OCI-LY7 (cell line): Measurements from ENCODE around the gene SH3PXD2A. TPM values are rescaled to one million over a fixed set of nuclear protein-coding genes. Genes with fewer than 3 reads are reported as not detected.

ENCODE experiments used
- BruUV-seq: library from RNA; stranded (reverse); fragments of 400-500 nt; replicated peaks from 2 replicates; lab custom pipeline; 2021; lab: Mats Ljungman, UMichigan
- CTCF ChIA-PET: fragments of 300-600 bp; sonication (Branson Sonifier 250); formaldehyde crosslinking; loops from one replicate; lab custom pipeline; 2022; ENCODE audit warnings: antibody characterized with exemption; ENCODE audit not compliant: unreplicated experiment; lab: Charles Lee
- POLR2A ChIA-PET: fragments of 300-600 bp; sonication (Branson Sonifier 250); formaldehyde crosslinking; loops from one replicate; lab custom pipeline; 2022; ENCODE audit warnings: antibody characterized with exemption; lab: Charles Lee
- DNase-seq: peaks from one replicate; pipeline ENCODE4 v3.0.0-alpha.2; 2015; ENCODE audit warnings: low spot score
- H2AFZ ChIP-seq: fragments of 200-600 bp; sonication (generic), shearing (Covaris generic); 2 replicates; pipeline ENCODE4 v1.6.1; 2014; ENCODE audit warnings: mild to moderate bottlenecking, antibody characterized with exemption, low read length, moderate library complexity
- H3K27ac ChIP-seq: fragments of 200-600 bp; sonication (generic); 2 replicates; pipeline ENCODE4 v1.5.1; 2014; ENCODE audit warnings: mixed run types, low read depth, mild to moderate bottlenecking, moderate library complexity, low read length, inconsistent platforms; ENCODE audit not compliant: poor library complexity, severe bottlenecking
- H3K36me3 ChIP-seq: fragments of 200-600 bp; sonication (generic); 2 replicates; pipeline ENCODE4 v1.6.1; 2014; ENCODE audit warnings: mild to moderate bottlenecking, antibody characterized with exemption, low read length, moderate library complexity, mixed read lengths; ENCODE audit not compliant: insufficient read depth
- H3K4me1 ChIP-seq: fragments of 200-600 bp; sonication (generic); 2 replicates; pipeline ENCODE4 v1.5.1; 2014; ENCODE audit warnings: mild to moderate bottlenecking, low read length; ENCODE audit not compliant: insufficient read depth, poor library complexity, severe bottlenecking
- H3K4me2 ChIP-seq: fragments of 200-600 bp; sonication (generic); 2 replicates; pipeline ENCODE4 v1.6.1; 2014; ENCODE audit warnings: mild to moderate bottlenecking, low read length
- H3K4me3 ChIP-seq: fragments of 200-600 bp; sonication (generic); 2 replicates; pipeline ENCODE4 v1.5.1; 2014; ENCODE audit warnings: mild to moderate bottlenecking, low read depth, low read length; ENCODE audit not compliant: poor library complexity, severe bottlenecking
- H3K79me2 ChIP-seq: fragments of 200-600 bp; sonication (generic); 2 replicates; pipeline ENCODE4 v1.6.1; 2016; ENCODE audit warnings: low read depth, mild to moderate bottlenecking, low read length, moderate library complexity, mixed read lengths; ENCODE audit not compliant: insufficient read depth
- H3K9me2 ChIP-seq: fragments of 200-600 bp; sonication (generic); 2 replicates; pipeline ENCODE4 v1.6.1; 2016; ENCODE audit warnings: mild to moderate bottlenecking, low read length, mixed read lengths; ENCODE audit not compliant: insufficient read depth
- H3K9me3 ChIP-seq: fragments of 200-600 bp; sonication (generic); 2 replicates; pipeline ENCODE4 v1.6.1; 2014; ENCODE audit warnings: mild to moderate bottlenecking, mixed run types, low read length, mixed read lengths
- H4K20me1 ChIP-seq: fragments of 200-600 bp; sonication (generic); 2 replicates; pipeline ENCODE4 v1.6.1; 2014; ENCODE audit warnings: mild to moderate bottlenecking, antibody characterized with exemption, low read length, moderate library complexity, mixed read lengths; ENCODE audit not compliant: insufficient read depth
- EZH2phosphoT487 ChIP-seq: fragments of 200-600 bp; sonication (generic); IDR thresholded peaks from 2 replicates; pipeline ENCODE4 v1.6.1; 2018; ENCODE audit warnings: low read depth, borderline replicate concordance, mild to moderate bottlenecking, mixed run types, antibody characterized with exemption, low read length, moderate library complexity, mixed read lengths
- intact Hi-C: fragments of 100-400 bp; cut with micrococcal nuclease; formaldehyde crosslinking; loops from one replicate; pipeline ENCODE4 v1.10.0; 2022; ENCODE audit not compliant: unreplicated experiment
- total RNA-seq, 2 experiments: library from RNA; depleted of rRNA in 1 of 2; stranded (reverse); fragments of >200 nt in 1 of 2; shearing (Covaris generic) in 1 of 2; gene quantifications; 2 replicates each; pipeline ENCODE4 v1.2.3, GENCODE V29; 2014 to 2022
- TF ChIP-seq, protein P1 (sequence below): fragments of 200-600 bp; sonication (generic); conservative IDR thresholded peaks from 2 replicates; pipeline ENCODE4 v1.5.1; 2014; ENCODE audit warnings: mild to moderate bottlenecking, antibody characterized with exemption, low read length, moderate library complexity, mixed read lengths

SH3PXD2A gene
- total RNA-seq, 2 experiments from 2014 or later, result 0.85 to 5.9 TPM

DNA sequence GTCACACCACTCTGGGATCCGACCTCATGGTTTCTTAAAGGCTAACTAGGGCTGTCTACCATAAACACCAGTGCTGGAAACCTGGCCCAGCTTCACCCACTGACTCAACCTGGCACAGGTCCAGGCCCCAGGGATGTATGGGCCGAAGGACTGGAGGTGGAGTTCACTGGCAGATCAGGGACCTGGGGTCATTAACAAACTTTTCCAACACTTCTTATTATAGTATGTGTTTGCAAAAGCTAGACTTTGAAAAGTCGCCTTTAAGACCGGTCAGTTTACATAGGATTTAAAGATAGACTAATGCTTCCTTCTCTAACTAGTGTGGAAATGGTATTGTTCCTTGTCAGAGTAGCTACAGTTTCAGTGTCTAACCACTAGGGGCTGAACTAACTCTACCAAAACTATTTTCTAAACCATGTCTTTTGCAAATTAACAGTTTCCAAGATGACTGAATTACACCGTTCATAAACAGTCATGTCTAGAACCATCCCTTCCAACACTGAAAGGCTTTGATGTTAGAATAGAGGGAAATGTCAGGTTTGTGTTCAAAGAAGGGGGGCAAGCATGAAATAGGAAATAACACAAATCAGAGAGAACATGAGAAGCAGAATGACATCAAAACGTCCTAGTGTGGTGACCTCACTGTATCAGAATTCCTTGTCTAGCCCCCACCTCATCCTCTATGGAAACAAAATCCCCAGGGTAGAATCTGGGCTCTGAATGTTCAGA is 32.9 kb upstream of the SH3PXD2A start:
- H3K4me1 ChIP-seq, result no peaks in the 10 kb centered on the region
- H3K4me2 ChIP-seq, result no peak overlapping the region
- H3K79me2 ChIP-seq, result no peaks in the 10 kb centered on the region
- no peaks in the 10 kb centered on the region for H4K20me1 ChIP-seq
- no peak overlapping the region for H3K27ac ChIP-seq
- CTCF ChIA-PET, result interaction anchor here (0.6 to 1.1 kb wide), 3 partner anchors 12 to 251 kb away, joined by 3 read pairs; no protein-coding TSS in a partner anchor
- TF ChIP-seq, protein P1, sequence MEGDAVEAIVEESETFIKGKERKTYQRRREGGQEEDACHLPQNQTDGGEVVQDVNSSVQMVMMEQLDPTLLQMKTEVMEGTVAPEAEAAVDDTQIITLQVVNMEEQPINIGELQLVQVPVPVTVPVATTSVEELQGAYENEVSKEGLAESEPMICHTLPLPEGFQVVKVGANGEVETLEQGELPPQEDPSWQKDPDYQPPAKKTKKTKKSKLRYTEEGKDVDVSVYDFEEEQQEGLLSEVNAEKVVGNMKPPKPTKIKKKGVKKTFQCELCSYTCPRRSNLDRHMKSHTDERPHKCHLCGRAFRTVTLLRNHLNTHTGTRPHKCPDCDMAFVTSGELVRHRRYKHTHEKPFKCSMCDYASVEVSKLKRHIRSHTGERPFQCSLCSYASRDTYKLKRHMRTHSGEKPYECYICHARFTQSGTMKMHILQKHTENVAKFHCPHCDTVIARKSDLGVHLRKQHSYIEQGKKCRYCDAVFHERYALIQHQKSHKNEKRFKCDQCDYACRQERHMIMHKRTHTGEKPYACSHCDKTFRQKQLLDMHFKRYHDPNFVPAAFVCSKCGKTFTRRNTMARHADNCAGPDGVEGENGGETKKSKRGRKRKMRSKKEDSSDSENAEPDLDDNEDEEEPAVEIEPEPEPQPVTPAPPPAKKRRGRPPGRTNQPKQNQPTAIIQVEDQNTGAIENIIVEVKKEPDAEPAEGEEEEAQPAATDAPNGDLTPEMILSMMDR, result peak; percentile 99
- TF ChIP-seq EZH2phosphoT487, result no peak
- POLR2A ChIA-PET, result interaction anchor here (0.6 to 0.7 kb wide), 2 partner anchors 14 to 33 kb away, joined by 3 read pairs; no protein-coding TSS in a partner anchor
- BruUV-seq, result no TSS peak
- peaks cover 17% of the 10 kb centered on the region; the same call in 1 of the 2 replicates for H3K36me3 ChIP-seq
- no peaks in the 10 kb centered on the region for H3K9me3 ChIP-seq
- no peak overlapping the region for H3K4me3 ChIP-seq
- no peak overlapping the region; the same call in 1 of the 2 replicates for H2AFZ ChIP-seq
- peak; percentile 53 for DNase-seq
- intact Hi-C loops, result loop anchor here (1.0 to 2.0 kb wide), 3 partner anchors 192 to 321 kb away; no protein-coding TSS in a partner anchor
- H3K9me2 ChIP-seq, result no peaks in the 10 kb centered on the region

DNA sequence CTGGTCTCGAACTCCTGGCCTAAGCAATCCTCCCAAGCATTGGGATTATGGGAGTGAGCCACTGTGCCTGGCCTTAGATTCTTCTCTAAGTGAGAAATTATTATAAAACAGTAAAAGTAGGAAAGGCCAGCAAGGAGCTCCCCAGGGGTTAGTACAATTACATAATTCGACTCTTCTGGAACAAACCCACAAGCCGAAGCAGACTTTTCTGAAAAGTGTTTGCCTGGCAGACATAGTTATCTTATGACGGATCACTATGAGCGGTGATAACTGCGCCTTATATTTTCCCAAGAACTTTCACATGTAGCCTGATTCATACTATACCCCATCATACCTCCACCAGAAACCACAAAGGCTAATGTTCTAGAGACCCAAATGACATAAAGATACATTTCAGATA is 30.2 kb upstream of the SH3PXD2A start:
- Histone ChIP-seq H3K36me3 (peaks cover 10% of the 10 kb centered on the region; the same call in 1 of the 2 replicates), H3K9me2 (no peaks in the 10 kb centered on the region), H3K4me1 (no peaks in the 10 kb centered on the region), H4K20me1 (no peaks in the 10 kb centered on the region), H3K4me3 (no peak overlapping the region), H3K9me3 (no peaks in the 10 kb centered on the region), H3K4me2 (no peak overlapping the region), H3K27ac (no peak overlapping the region), H2AFZ (no peak overlapping the region), H3K79me2 (no peaks in the 10 kb centered on the region)
- CTCF ChIA-PET, result no interaction called here
- BruUV-seq, result no TSS peak
- TF ChIP-seq EZH2phosphoT487, result no peak
- TF ChIP-seq, protein P1, result no peak
- intact Hi-C loops, result no loop called here
- POLR2A ChIA-PET, result interaction anchor here (0.6 to 0.7 kb wide), 3 partner anchors 47 to 491 kb away, joined by 3 read pairs; no protein-coding TSS in a partner anchor
- DNase-seq, result no peak

DNA sequence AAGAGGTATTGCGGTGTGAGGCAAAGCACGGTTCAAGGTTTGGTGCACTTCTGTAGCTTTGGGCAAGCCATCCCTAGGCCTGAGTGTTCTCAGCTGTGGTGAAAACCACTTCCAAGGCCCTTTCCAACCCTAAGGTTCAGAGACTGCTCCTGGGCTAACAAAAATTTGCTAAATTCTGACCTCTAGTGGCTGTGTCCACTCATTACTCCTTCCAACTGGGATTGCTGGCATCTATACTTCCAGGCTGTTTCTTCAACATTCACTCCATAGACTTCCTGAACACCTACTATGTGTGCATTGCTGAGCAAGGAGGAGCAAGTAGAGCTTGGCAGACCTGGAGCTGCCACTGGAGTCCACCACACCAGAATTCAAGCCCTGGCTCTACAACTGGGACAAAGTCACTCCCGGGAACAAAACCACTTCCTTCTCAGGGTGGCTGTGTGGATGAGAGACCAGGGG is 29.3 kb upstream of the SH3PXD2A start:
- Histone ChIP-seq H2AFZ (no peak overlapping the region), H3K27ac (no peak overlapping the region), H4K20me1 (no peaks in the 10 kb centered on the region), H3K4me2 (no peak overlapping the region), H3K36me3 (peaks cover 7% of the 10 kb centered on the region; the same call in 1 of the 2 replicates), H3K4me1 (no peaks in the 10 kb centered on the region), H3K9me2 (no peaks in the 10 kb centered on the region), H3K79me2 (no peaks in the 10 kb centered on the region), H3K4me3 (no peak overlapping the region), H3K9me3 (no peaks in the 10 kb centered on the region)
- BruUV-seq, result no TSS peak
- intact Hi-C loops, result loop anchor here (1.0 kb wide), 1 partner anchor 171 kb away; no protein-coding TSS in a partner anchor
- DNase-seq, result peak; percentile 49
- TF ChIP-seq, protein P1, result peak; percentile 91
- no peak for TF ChIP-seq EZH2phosphoT487
- ChIA-PET POLR2A (interaction anchor here (0.5 to 0.7 kb wide), 2 partner anchors 238 to 277 kb away, joined by 3 to 4 read pairs; partner anchors contain the start of gene SFR1), CTCF (no interaction called here)
